ENCODE results near the gene CGB8.
A peak's percentile ranks its signal among the peaks of the same experiment; 100 is the strongest.
"Not testable (repeated sequence)": the region's sequence is repeated elsewhere in the genome, so short reads cannot be mapped to it uniquely, and the experiment has no call there.

The CGB8 gene

GRCh38 chr19:49029749-49030148 is 19.2 kb downstream of the CGB8 start:
- DNase-seq, result not testable (repeated sequence)

- DNase-seq, result not testable (repeated sequence)
Observed at GRCh38 chr19:49028686-49029085, 20.2 kb downstream of the CGB8 start.

GRCh38 chr19:49025599-49025998 is 23.3 kb downstream of the CGB8 start:
- DNase-seq, result not testable (repeated sequence)

GRCh38 chr19:49025088-49025487 is 23.8 kb downstream of the CGB8 start:
- not testable (repeated sequence) for DNase-seq

- not testable (repeated sequence) for DNase-seq
Observed at GRCh38 chr19:49024233-49024632, 24.7 kb downstream of the CGB8 start, which contains the start of gene CGB3. TSS of gene CGB3 (minus strand) at chr19:49024333. CDS start at chr19:49023971, 362 bp downstream.

- DNase-seq, result no peak
Observed at GRCh38 chr19:49022116-49022515, 26.8 kb downstream of the CGB8 start.

- no peak for DNase-seq
Observed at GRCh38 chr19:49020931-49021895, 27.7 kb downstream of the CGB8 start.

- DNase-seq, result no peak
Observed at GRCh38 chr19:49020342-49020741, 28.6 kb downstream of the CGB8 start.

GRCh38 chr19:49019242-49019932 is 29.5 kb downstream of the CGB8 start:
- peak; percentile 28 for DNase-seq

- DNase-seq, result not testable (repeated sequence)
Observed at GRCh38 chr19:49018388-49019241, 30.3 kb downstream of the CGB8 start.

- DNase-seq, result peak; percentile 61
Observed at GRCh38 chr19:49017666-49018351, 31.1 kb downstream of the CGB8 start.

- no peak for DNase-seq
Observed at GRCh38 chr19:49017041-49017665, 31.8 kb downstream of the CGB8 start, which contains the start of gene LHB. TSS of gene LHB (minus strand) at chr19:49017091. CDS start at chr19:49017081, 10 bp downstream.

GRCh38 chr19:49016067-49016839 is 32.7 kb downstream of the CGB8 start:
- no peak for DNase-seq

GRCh38 chr19:49014870-49015255 is 34.0 kb downstream of the CGB8 start:
- no peak for DNase-seq

- no peak for DNase-seq
Observed at GRCh38 chr19:49014123-49014869, 34.6 kb downstream of the CGB8 start.

- DNase-seq, result no peak
Observed at GRCh38 chr19:49011194-49011593, 37.7 kb downstream of the CGB8 start.

GRCh38 chr19:49010453-49010852 is 38.5 kb downstream of the CGB8 start:
- DNase-seq, result no peak

- DNase-seq, result no peak
Observed at GRCh38 chr19:49009828-49010227, 39.1 kb downstream of the CGB8 start.

- DNase-seq, result no peak
Observed at GRCh38 chr19:49006905-49007304, 42.0 kb downstream of the CGB8 start.
